ENCODE results near the gene FHIT. TPM values are rescaled to one million over a fixed set of nuclear protein-coding genes. Genes with fewer than 3 reads are reported as not detected.

FHIT gene
- total and polyA plus RNA-seq, 10 of the 15 experiments (the other 5 are each of a cell fraction or from before 2014, with no cell fraction given), result 4.2 to 14.9 (median 9.4) TPM

GRCh38 chr3:60490992-60491391, 760.3 kb downstream of the FHIT start:
- ChIA-PET SMC1A (ENCODE audit: uncharacterized antibody, unreplicated experiment) (interaction anchor here (0.6 kb wide), 2 partner anchors 328 to 974 kb away, joined by 3 read pairs; no protein-coding TSS in a partner anchor), POLR2A (no interaction called here), RAD21 (ENCODE audit: unreplicated experiment) (no interaction called here), CTCF (no interaction called here)
- in situ Hi-C loops (cut with MboI) (no loop called here), intact Hi-C loops (cut with micrococcal nuclease; ENCODE audit: unreplicated experiment) (no loop called here)
- no peaks in the 10 kb centered on the region for H3K27me3 ChIP-seq (replicated peaks in 1 of 2; ENCODE audit: control insufficient read depth in 2 of 2, insufficient read depth in 2 of 2, low read length in 1 of 2)
- TF ChIP-seq NFYB (IDR thresholded peaks at IDR 0.05; ENCODE audit: insufficient read depth, low read depth, low read length) (no peak), POLR2A (IDR thresholded peaks at IDR 0.05; ENCODE audit: low read depth, low read length) (no peak), LARP7 (IDR thresholded peaks at IDR 0.05) (no peak), SIX5 (IDR thresholded peaks at IDR 0.05; ENCODE audit: low read depth, low read length, severe bottlenecking) (no peak), POLR2AphosphoS2 (IDR thresholded peaks at IDR 0.05; ENCODE audit: low read depth, low read length) (no peak), FOXM1 (IDR thresholded peaks at IDR 0.05; ENCODE audit: low read depth, low read length) (no peak), TCF7 (IDR thresholded peaks at IDR 0.05; ENCODE audit: borderline replicate concordance) (no peak), RAD51 (IDR thresholded peaks at IDR 0.05) (no peak), TARDBP (IDR thresholded peaks at IDR 0.05; ENCODE audit: borderline replicate concordance) (no peak), BRCA1 (IDR thresholded peaks at IDR 0.05; ENCODE audit: low read depth, low read length) (no peak), USF1 (IDR thresholded peaks at IDR 0.05; ENCODE audit: borderline replicate concordance, extremely low read length, insufficient read depth, low read depth, low read length) (no peak), HDAC2 (IDR thresholded peaks at IDR 0.05) (no peak), FOXK2 (IDR thresholded peaks at IDR 0.05) (no peak), TCF3 (IDR thresholded peaks at IDR 0.05; ENCODE audit: borderline replicate concordance, insufficient read depth, low read depth, low read length) (no peak)
- H3K9me3 ChIP-seq (replicated peaks; ENCODE audit: control insufficient read depth, insufficient read depth, low read length), result no peaks in the 10 kb centered on the region
- DNase-seq (ENCODE audit: low read depth, low spot score) (no peak), FAIRE-seq (no peak), ATAC-seq (no peak)
- H3K4me1 ChIP-seq (ENCODE audit: control insufficient read depth, insufficient read depth, low read length), result no peaks in the 10 kb centered on the region
- BruUV-seq (replicated peaks), result no TSS peak
- no peaks in the 10 kb centered on the region for H4K20me1 ChIP-seq (ENCODE audit: control insufficient read depth, insufficient read depth)
- no peak overlapping the region for H3K4me2 ChIP-seq (ENCODE audit: control insufficient read depth, insufficient read depth)
- H3K27ac ChIP-seq (ENCODE audit: control insufficient read depth, insufficient read depth), result no peak overlapping the region
- no peaks in the 10 kb centered on the region for H3K79me2 ChIP-seq (ENCODE audit: control insufficient read depth, insufficient read depth, low read length)
- no peak overlapping the region for H2AFZ ChIP-seq (ENCODE audit: control insufficient read depth, low read depth, low read length)
- no peak overlapping the region for H3K9ac ChIP-seq (ENCODE audit: control insufficient read depth, insufficient read depth, low read length)
- H3K4me3 ChIP-seq, result no peak overlapping the region
- 13% methylated on average over 2 of the region's 2 CpGs for WGBS (ENCODE audit: insufficient coverage, insufficient replicate concordance, low lambda C conversion rate, missing lambda C conversion rate)
- H3K36me3 ChIP-seq (ENCODE audit: control insufficient read depth in 2 of 2, insufficient read depth in 2 of 2, low read length in 1 of 2), result no peaks in the 10 kb centered on the region
